Transverse colon (tissue), 3 donors: ENCODE data around the gene SLC26A9.

Experiments
- EP300 ChIP-seq: sonication (generic); formaldehyde crosslinking; IDR thresholded peaks from one replicate; pipeline ENCODE4 v1.6.1; 2017; ENCODE audit warnings: antibody characterized with exemption, low read depth
- POLR2A ChIP-seq: fragments of 450-650 bp; IDR thresholded peaks from one replicate; pipeline ENCODE4 v1.6.1; 2016; ENCODE audit warnings: antibody characterized with exemption, mild to moderate bottlenecking, moderate library complexity
- TF ChIP-seq, protein P1 (sequence below), 5 experiments: fragments of 200-600 bp in 3 of 5; fragments of 450-650 bp in 2 of 5; sonication (generic) in 3 of 5; IDR thresholded peaks; 1 replicate in 2 of 5; 2 replicates in 3 of 5; pipeline ENCODE4 v1.5.1; 2016 to 2017; ENCODE audit warnings: antibody characterized with exemption in 5 of 5, inconsistent platforms in 3 of 5, mild to moderate bottlenecking in 2 of 5, moderate library complexity in 1 of 5

DNA sequence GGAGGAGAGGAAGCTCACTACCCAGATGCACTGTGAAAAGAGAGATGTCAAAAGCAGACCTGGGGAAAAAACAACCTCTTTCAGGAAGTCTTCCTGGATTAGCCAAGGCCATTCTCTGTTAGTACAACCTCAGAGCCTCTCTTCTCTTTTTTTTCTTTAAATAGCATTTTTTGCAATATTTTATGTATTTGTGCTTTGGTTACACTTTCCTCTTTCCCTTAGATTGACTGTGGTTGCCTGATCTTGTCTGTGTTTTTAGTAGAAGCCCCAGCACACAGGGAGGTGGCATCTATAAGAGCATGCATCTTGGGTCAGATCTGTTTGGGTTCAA, 18.8 kb downstream of the SLC26A9 start:
- TF ChIP-seq, protein P1, sequence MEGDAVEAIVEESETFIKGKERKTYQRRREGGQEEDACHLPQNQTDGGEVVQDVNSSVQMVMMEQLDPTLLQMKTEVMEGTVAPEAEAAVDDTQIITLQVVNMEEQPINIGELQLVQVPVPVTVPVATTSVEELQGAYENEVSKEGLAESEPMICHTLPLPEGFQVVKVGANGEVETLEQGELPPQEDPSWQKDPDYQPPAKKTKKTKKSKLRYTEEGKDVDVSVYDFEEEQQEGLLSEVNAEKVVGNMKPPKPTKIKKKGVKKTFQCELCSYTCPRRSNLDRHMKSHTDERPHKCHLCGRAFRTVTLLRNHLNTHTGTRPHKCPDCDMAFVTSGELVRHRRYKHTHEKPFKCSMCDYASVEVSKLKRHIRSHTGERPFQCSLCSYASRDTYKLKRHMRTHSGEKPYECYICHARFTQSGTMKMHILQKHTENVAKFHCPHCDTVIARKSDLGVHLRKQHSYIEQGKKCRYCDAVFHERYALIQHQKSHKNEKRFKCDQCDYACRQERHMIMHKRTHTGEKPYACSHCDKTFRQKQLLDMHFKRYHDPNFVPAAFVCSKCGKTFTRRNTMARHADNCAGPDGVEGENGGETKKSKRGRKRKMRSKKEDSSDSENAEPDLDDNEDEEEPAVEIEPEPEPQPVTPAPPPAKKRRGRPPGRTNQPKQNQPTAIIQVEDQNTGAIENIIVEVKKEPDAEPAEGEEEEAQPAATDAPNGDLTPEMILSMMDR (IDR thresholded peaks at IDR 0.05), result no peak
- TF ChIP-seq POLR2A (no peak), EP300 (no peak)
